PFSK-1 (cell line): Measurements from ENCODE around the gene MAGI1.

ENCODE experiments used
- POLR2AphosphoS5 ChIP-seq: IDR thresholded peaks from 2 replicates; pipeline ENCODE4 v1.6.1; 2012; ENCODE audit warnings: low read depth, mild to moderate bottlenecking, control low read depth, low read length, moderate library complexity
- REST ChIP-seq, 2 experiments: IDR thresholded peaks; 2 replicates each; pipeline versions ENCODE4 v1.6.1 to v1.8.0; 2011 to 2012; ENCODE audit warnings: low read depth in 2 of 2, low read length in 2 of 2, control low read depth in 1 of 2, inconsistent platforms in 1 of 2, mild to moderate bottlenecking in 1 of 2, moderate library complexity in 1 of 2; ENCODE audit not compliant: insufficient read depth in 1 of 2

- TF ChIP-seq REST (IDR thresholded peaks at IDR 0.05; ENCODE audit: insufficient read depth in 1 of 2, low read depth in 2 of 2, low read length in 2 of 2) = no peak
- no peak for TF ChIP-seq POLR2AphosphoS5
These were observed 627.4 kb downstream of the MAGI1 start for GRCh38 chr3:65411367-65411766.
